ENCODE measurements around the gene PSMD1.
"Not testable (repeated sequence)": the region's sequence is repeated elsewhere in the genome, so short reads cannot be mapped to it uniquely, and the experiment has no call there.

The PSMD1 gene

DNA sequence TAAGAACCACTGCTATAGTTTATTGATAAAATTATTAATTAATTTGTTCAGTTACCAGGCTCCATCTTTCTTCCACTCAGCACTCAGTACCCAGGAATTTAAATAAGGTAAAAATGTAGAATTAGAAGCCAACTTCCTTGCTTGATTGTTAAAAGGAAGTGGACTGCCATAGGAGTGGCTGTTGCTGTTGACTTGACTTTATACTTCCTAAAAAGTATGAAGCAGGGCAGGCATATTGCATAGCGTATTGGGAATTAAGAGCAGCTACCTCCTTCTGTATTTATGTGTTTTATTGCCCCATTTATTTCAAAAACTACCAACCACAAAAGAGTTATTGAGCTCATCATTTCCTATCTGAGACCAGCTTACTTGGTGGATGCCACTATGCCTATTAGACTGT, 27.9 kb downstream of the PSMD1 start:
- H3K4me3 ChIP-seq (ENCODE audit: low read depth, low read length): no peak overlapping the region
- TF ChIP-seq, protein P1, sequence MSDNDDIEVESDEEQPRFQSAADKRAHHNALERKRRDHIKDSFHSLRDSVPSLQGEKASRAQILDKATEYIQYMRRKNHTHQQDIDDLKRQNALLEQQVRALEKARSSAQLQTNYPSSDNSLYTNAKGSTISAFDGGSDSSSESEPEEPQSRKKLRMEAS (IDR thresholded peaks at IDR 0.05; ENCODE audit: low read depth, low read length): no peak
- TF ChIP-seq, protein P2, sequence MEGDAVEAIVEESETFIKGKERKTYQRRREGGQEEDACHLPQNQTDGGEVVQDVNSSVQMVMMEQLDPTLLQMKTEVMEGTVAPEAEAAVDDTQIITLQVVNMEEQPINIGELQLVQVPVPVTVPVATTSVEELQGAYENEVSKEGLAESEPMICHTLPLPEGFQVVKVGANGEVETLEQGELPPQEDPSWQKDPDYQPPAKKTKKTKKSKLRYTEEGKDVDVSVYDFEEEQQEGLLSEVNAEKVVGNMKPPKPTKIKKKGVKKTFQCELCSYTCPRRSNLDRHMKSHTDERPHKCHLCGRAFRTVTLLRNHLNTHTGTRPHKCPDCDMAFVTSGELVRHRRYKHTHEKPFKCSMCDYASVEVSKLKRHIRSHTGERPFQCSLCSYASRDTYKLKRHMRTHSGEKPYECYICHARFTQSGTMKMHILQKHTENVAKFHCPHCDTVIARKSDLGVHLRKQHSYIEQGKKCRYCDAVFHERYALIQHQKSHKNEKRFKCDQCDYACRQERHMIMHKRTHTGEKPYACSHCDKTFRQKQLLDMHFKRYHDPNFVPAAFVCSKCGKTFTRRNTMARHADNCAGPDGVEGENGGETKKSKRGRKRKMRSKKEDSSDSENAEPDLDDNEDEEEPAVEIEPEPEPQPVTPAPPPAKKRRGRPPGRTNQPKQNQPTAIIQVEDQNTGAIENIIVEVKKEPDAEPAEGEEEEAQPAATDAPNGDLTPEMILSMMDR (IDR thresholded peaks at IDR 0.05; ENCODE audit: low read depth, low read length): no peak
- TF ChIP-seq POLR2A (IDR thresholded peaks at IDR 0.05; ENCODE audit: extremely low read depth, insufficient read length): no peak
- TF ChIP-seq MYC (IDR thresholded peaks at IDR 0.05; ENCODE audit: low read depth, low read length): no peak
- no peak for DNase-seq (ENCODE audit: low read depth)

DNA sequence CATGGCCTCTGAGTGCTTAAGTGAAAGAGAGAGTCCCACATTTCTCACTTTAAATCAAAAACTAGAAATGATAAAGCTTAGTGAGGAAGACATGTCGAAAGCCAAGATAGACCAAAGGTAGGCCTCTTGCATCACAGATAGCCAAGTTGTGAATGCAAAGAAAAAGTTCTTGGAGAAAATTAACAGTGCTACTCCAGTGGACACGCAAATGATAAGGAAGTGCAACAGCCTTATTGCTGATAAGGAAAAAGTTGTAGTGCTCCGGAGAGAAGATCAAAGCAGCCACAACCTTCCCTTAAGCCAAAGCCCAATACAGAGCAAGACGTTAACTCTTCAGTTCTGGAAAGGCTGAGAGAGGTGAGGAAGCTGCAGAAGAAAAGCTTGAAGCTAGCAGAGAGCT, 32.1 kb downstream of the PSMD1 start:
- no peak for TF ChIP-seq MYC (IDR thresholded peaks at IDR 0.05; ENCODE audit: low read depth, low read length)
- TF ChIP-seq, protein P2 (IDR thresholded peaks at IDR 0.05; ENCODE audit: low read depth, low read length): no peak
- TF ChIP-seq, protein P1 (IDR thresholded peaks at IDR 0.05; ENCODE audit: low read depth, low read length): no peak
- TF ChIP-seq POLR2A (IDR thresholded peaks at IDR 0.05; ENCODE audit: extremely low read depth, insufficient read length): no peak
- no peak overlapping the region for H3K4me3 ChIP-seq (ENCODE audit: low read depth, low read length)
- DNase-seq (ENCODE audit: low read depth): no peak

DNA sequence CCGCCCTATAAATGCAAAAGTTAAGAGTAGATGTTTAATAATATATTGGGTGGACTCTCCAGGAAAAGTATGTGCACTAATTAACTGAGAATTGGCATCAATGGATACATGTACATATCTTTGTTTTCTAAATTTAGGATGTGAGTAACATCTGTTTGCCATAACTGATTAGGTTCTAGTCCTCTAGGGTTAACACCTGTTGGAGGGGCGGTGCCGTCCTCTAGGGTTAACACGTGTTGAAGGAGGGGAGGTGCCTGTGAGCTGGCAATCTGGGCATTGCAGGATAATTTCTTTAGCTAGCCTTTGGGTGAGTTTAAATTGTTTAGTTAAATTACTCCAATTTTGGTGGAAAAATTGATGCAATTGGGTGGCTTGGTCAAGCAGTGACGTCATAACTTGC, 37.3 kb downstream of the PSMD1 start:
- no peak for DNase-seq (ENCODE audit: low read depth)
- no peak overlapping the region for H3K4me3 ChIP-seq (ENCODE audit: low read depth, low read length)
- no peak for TF ChIP-seq MYC (IDR thresholded peaks at IDR 0.05; ENCODE audit: low read depth, low read length)
- TF ChIP-seq, protein P2 (IDR thresholded peaks at IDR 0.05; ENCODE audit: low read depth, low read length): no peak
- TF ChIP-seq, protein P1 (IDR thresholded peaks at IDR 0.05; ENCODE audit: low read depth, low read length): no peak

DNA sequence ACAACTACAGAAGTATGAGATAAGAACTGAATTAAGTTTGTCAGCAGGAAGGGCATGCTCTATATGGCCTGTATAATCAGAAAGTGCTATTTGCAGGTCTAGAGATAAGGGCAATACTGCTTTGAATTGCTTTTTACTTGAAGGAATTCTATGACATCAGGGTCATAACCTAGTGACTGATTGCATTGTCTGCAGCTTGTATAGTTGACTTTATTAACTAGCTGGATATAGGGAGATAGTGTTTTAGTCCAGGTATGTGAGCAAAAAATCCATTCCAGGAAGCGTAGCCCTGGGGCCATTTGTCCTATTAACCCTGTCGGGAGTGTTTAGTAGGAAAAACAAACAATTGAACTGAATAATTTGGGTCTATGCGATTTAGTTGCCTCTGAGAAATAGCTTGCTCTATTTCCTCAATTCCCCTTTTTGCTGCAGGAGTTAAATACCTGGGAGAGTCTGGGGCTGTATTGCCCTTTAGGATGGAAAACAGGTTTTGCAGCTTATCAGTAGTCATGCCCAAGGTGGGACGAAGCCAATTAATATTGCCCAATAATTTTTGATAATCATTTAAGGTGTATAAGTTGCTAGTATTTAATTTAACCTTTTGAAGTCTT, 38.2 kb downstream of the PSMD1 start:
- H3K4me3 ChIP-seq (ENCODE audit: low read depth, low read length): no peak overlapping the region
- no peak for DNase-seq (ENCODE audit: low read depth)
- TF ChIP-seq MYC (IDR thresholded peaks at IDR 0.05; ENCODE audit: low read depth, low read length) (no peak), POLR2A (IDR thresholded peaks at IDR 0.05; ENCODE audit: extremely low read depth, insufficient read length) (no peak)
- TF ChIP-seq, protein P2 (IDR thresholded peaks at IDR 0.05; ENCODE audit: low read depth, low read length): no peak
- TF ChIP-seq, protein P1 (IDR thresholded peaks at IDR 0.05; ENCODE audit: low read depth, low read length): no peak

DNA sequence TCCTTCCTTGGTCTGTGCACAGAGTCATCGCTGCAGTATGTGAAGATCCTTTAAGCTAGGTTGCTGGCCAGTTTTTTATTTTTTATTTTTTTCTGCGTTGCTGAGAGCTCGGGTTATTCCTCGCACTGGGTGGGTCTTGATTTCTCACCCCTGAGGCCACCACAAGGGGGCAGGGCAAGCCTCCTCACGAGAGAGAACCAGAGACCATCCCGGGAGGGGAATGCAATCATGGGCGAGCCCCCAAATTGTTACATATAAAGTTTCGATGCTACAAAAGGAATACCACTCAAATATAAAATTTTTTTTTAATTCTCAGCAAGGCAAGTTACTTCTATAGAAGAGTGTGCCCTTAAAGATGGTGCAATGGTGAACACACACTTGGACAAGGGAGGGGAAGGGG, 43.3 kb downstream of the PSMD1 start:
- TF ChIP-seq POLR2A (IDR thresholded peaks at IDR 0.05; ENCODE audit: extremely low read depth, insufficient read length) (no peak), MYC (IDR thresholded peaks at IDR 0.05; ENCODE audit: low read depth, low read length) (no peak)
- TF ChIP-seq, protein P2 (IDR thresholded peaks at IDR 0.05; ENCODE audit: low read depth, low read length): peak; percentile 30
- DNase-seq (ENCODE audit: low read depth): peak; percentile 31
- no peak overlapping the region for H3K4me3 ChIP-seq (ENCODE audit: low read depth, low read length)

DNA sequence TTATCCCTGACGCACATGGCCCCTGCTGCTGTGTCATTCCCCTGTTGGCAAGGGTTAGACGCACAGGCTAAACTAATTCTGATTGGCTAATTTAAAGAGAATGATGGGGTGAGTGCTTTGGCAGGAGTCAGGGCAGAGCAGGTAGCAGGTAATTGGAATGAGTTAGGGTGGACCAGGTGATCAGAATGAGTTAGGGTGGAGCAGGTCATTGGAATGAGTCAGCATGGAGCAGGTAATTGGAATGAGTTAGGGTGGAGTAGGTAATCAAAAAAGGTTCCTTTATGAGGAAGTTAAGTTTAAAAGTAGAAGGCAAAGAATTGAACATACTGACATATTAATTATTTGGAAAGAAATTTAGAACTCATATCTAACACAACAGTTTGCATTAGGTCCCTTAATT, 43.7 kb downstream of the PSMD1 start:
- H3K4me3 ChIP-seq (ENCODE audit: low read depth, low read length): not testable (repeated sequence)

More for the DNA sequence above, 43.7 kb downstream of the PSMD1 start:
- DNase-seq (ENCODE audit: low read depth): not testable (repeated sequence)

Data from NB4 (cell line).